Fibroblast of lung (primary cell): ENCODE results near the gene DNAI7. TPM values are rescaled to one million over a fixed set of nuclear protein-coding genes. Genes with fewer than 3 reads are reported as not detected.

ENCODE experiments used
- DNase-seq, 2 donors: peaks; one replicate each; pipeline versions ENCODE4 v3.0.0 to v3.0.0-alpha.2; 2010; ENCODE audit warnings: low read depth in 2 of 2
- H2AFZ ChIP-seq: 2 replicates; pipeline ENCODE4 v1.5.1; 2012; ENCODE audit warnings: low read length, control low read depth, inconsistent platforms
- H3K27ac ChIP-seq: 2 replicates; pipeline ENCODE4 v1.5.1; 2011; ENCODE audit warnings: low read length, control low read depth; ENCODE audit not compliant: insufficient read depth
- H3K27me3 ChIP-seq: 2 replicates; pipeline ENCODE4 v1.5.1; 2011; ENCODE audit warnings: mild to moderate bottlenecking, low read length; ENCODE audit not compliant: control insufficient read depth, insufficient read depth
- H3K36me3 ChIP-seq: 2 replicates; pipeline ENCODE4 v1.5.1; 2011; ENCODE audit warnings: low read length; ENCODE audit not compliant: control insufficient read depth, insufficient read depth
- H3K4me1 ChIP-seq: 2 replicates; pipeline ENCODE4 v1.5.1; 2011; ENCODE audit warnings: low read length; ENCODE audit not compliant: control insufficient read depth, insufficient read depth; ENCODE audit errors: extremely low read depth
- H3K4me2 ChIP-seq: 2 replicates; pipeline ENCODE4 v1.5.1; 2011; ENCODE audit warnings: low read length, control low read depth; ENCODE audit not compliant: insufficient read depth; ENCODE audit errors: extremely low read depth
- H3K4me3 ChIP-seq, 4 experiments: fragments of 200-600 bp in 1 of 4; sonication (generic) in 1 of 4; replicated peaks in 1 of 4; 2 replicates each; pipeline ENCODE4 v1.5.1; 2011 to 2016; ENCODE audit warnings: low read length in 4 of 4, low read depth in 3 of 4, mild to moderate bottlenecking in 3 of 4, control low read depth in 2 of 4, inconsistent platforms in 1 of 4, mixed read lengths in 1 of 4; ENCODE audit not compliant: insufficient read depth in 1 of 4; ENCODE audit errors: control extremely low read depth in 1 of 4
- H3K79me2 ChIP-seq: 2 replicates; pipeline ENCODE4 v1.5.1; 2012; ENCODE audit warnings: mild to moderate bottlenecking, low read length, inconsistent platforms; ENCODE audit not compliant: control insufficient read depth, insufficient read depth
- H3K9ac ChIP-seq: 2 replicates; pipeline ENCODE4 v1.5.1; 2011; ENCODE audit warnings: mild to moderate bottlenecking, low read length, control low read depth; ENCODE audit not compliant: insufficient read depth
- H3K9me3 ChIP-seq: 2 replicates; pipeline ENCODE4 v1.5.1; 2012; ENCODE audit warnings: low read depth, low read length; ENCODE audit not compliant: control insufficient read depth, insufficient read depth
- H4K20me1 ChIP-seq: 2 replicates; pipeline ENCODE4 v1.5.1; 2011; ENCODE audit warnings: low read length; ENCODE audit not compliant: control insufficient read depth, insufficient read depth; ENCODE audit errors: extremely low read depth
- CTCF ChIP-seq, 2 donors: IDR thresholded peaks in 1 of 2; conservative IDR thresholded peaks in 1 of 2; 1 replicate in 1 of 2; 2 replicates in 1 of 2; pipeline ENCODE4 v1.5.1; 2011 to 2012; ENCODE audit warnings: low read length in 2 of 2, control low read depth in 1 of 2, inconsistent platforms in 1 of 2, low read depth in 1 of 2, mild to moderate bottlenecking in 1 of 2
- EZH2 ChIP-seq: IDR thresholded peaks from 2 replicates; pipeline ENCODE4 v1.5.1; 2012; ENCODE audit warnings: low read length, control low read depth, mild to moderate bottlenecking; ENCODE audit errors: missing control alignments
- polyA plus RNA-seq, 2 donors: library from polyadenylated mRNA; depleted of rRNA in 1 of 2; stranded (reverse) in 1 of 2; unstranded in 1 of 2; fragments of >200 nt; gene quantifications; 2 replicates each; pipeline ENCODE4 v1.2.1, GENCODE V29; 2011 to 2012; ENCODE audit warnings: missing spikeins in 1 of 2
- total RNA-seq: library from RNA; depleted of rRNA; stranded (reverse); fragments of >200 nt; gene quantifications from 2 replicates; pipeline ENCODE4 v1.2.1, GENCODE V29; 2014

DNAI7 gene
- total and polyA plus RNA-seq, 2 donors (not counting 1 experiment from before 2014, with no cell fraction given): 0.17 to 0.23 TPM

- Histone ChIP-seq H3K27ac (no peak overlapping the region), H3K4me3 (no peak overlapping the region)
Observed at GRCh38 chr12:25242981-25243679, 48.2 kb upstream of the DNAI7 start.

GRCh38 chr12:25241167-25242020, 46.4 kb upstream of the DNAI7 start:
- Histone ChIP-seq H2AFZ (no peak overlapping the region), H3K27me3 (no peaks in the 10 kb centered on the region), H3K9me3 (no peaks in the 10 kb centered on the region), H4K20me1 (no peaks in the 10 kb centered on the region), H3K9ac (no peak overlapping the region), H3K4me1 (peaks cover 7% of the 10 kb centered on the region), H3K4me3 (no peak overlapping the region), H3K4me2 (no peak overlapping the region), H3K79me2 (peaks cover 14% of the 10 kb centered on the region), H3K36me3 (no peaks in the 10 kb centered on the region), H3K27ac (peak overlapping the region; percentile 7)
- TF ChIP-seq CTCF (conservative IDR thresholded peaks at IDR 0.05 in 1 of 2, IDR thresholded peaks at IDR 0.05 in 1 of 2; ENCODE audit: low read depth in 1 of 2, low read length in 2 of 2) (peak; percentile 47 to 65), EZH2 (no peak)
- DNase-seq: peak; percentile 47 to 76

More at GRCh38 chr12:25242981-25243679, 48.2 kb upstream of the DNAI7 start:
- H3K79me2 ChIP-seq: peaks cover 26% of the 10 kb centered on the region
- H3K4me2 ChIP-seq: no peak overlapping the region
- no peak for TF ChIP-seq EZH2
- TF ChIP-seq CTCF (conservative IDR thresholded peaks at IDR 0.05 in 1 of 2, IDR thresholded peaks at IDR 0.05 in 1 of 2; ENCODE audit: low read depth in 1 of 2, low read length in 2 of 2): no peak
- no peaks in the 10 kb centered on the region for H4K20me1 ChIP-seq
- no peaks in the 10 kb centered on the region for H3K36me3 ChIP-seq
- peak; percentile 28 to 33 for DNase-seq
- no peaks in the 10 kb centered on the region for H3K27me3 ChIP-seq
- no peak overlapping the region for H2AFZ ChIP-seq
- no peaks in the 10 kb centered on the region for H3K9me3 ChIP-seq
- H3K4me1 ChIP-seq: peaks cover 5% of the 10 kb centered on the region
- no peak overlapping the region for H3K9ac ChIP-seq

- no peak overlapping the region for H2AFZ ChIP-seq
- no peak overlapping the region for H3K9ac ChIP-seq
- peaks cover 3% of the 10 kb centered on the region for H3K36me3 ChIP-seq
- H3K4me1 ChIP-seq: peaks cover 12% of the 10 kb centered on the region
- H3K4me3 ChIP-seq: no peak overlapping the region
- no peak overlapping the region for H3K4me2 ChIP-seq
- no peaks in the 10 kb centered on the region for H3K27me3 ChIP-seq
- H3K79me2 ChIP-seq: peaks cover 9% of the 10 kb centered on the region
- TF ChIP-seq CTCF (conservative IDR thresholded peaks at IDR 0.05 in 1 of 2, IDR thresholded peaks at IDR 0.05 in 1 of 2; ENCODE audit: low read depth in 1 of 2, low read length in 2 of 2) (no peak), EZH2 (no peak)
- DNase-seq: peak in 1 of 2 donors; percentile 19
- no peaks in the 10 kb centered on the region for H3K9me3 ChIP-seq
- peak overlapping the region; percentile 28 for H3K27ac ChIP-seq
- no peaks in the 10 kb centered on the region for H4K20me1 ChIP-seq
Observed at GRCh38 chr12:25236626-25237025, 41.7 kb upstream of the DNAI7 start.
